Sigmoid colon (tissue), 7 donors: ENCODE results near the gene PLTP. TPM values are rescaled to one million over a fixed set of nuclear protein-coding genes. Genes with fewer than 3 reads are reported as not detected.

Source experiments
- DNase-seq: peaks from one replicate; pipeline ENCODE4 v3.0.0-alpha.2; 2019
- H3K27ac ChIP-seq, 4 donors: fragments of 200-600 bp; sonication (generic); one replicate each; pipeline ENCODE4 v1.5.1; 2016 to 2019; ENCODE audit warnings: mild to moderate bottlenecking in 1 of 4
- H3K27me3 ChIP-seq, 3 donors: fragments of 200-600 bp; sonication (generic); one replicate each; pipeline ENCODE4 v1.5.1; 2019; ENCODE audit warnings: mild to moderate bottlenecking in 1 of 3
- H3K36me3 ChIP-seq, 4 donors: fragments of 200-600 bp; sonication (generic); one replicate each; pipeline ENCODE4 v1.5.1; 2016 to 2019
- H3K4me1 ChIP-seq, 4 donors: fragments of 200-600 bp; sonication (generic); one replicate each; pipeline ENCODE4 v1.5.1; 2017 to 2019
- H3K4me3 ChIP-seq, 4 donors: fragments of 200-600 bp; sonication (generic); one replicate each; pipeline ENCODE4 v1.5.1; 2017 to 2019; ENCODE audit warnings: mild to moderate bottlenecking in 2 of 4, moderate library complexity in 1 of 4
- H3K9me3 ChIP-seq, 4 donors: fragments of 200-600 bp in 3 of 4; sonication (generic) in 3 of 4; one replicate each; pipeline versions ENCODE4 v1.5.1 to v1.6.1; 2013 to 2019
- EP300 ChIP-seq, 4 donors: sonication (generic); formaldehyde crosslinking; IDR thresholded peaks; one replicate each; pipeline ENCODE4 v1.6.1; 2017; ENCODE audit warnings: antibody characterized with exemption in 4 of 4
- POLR2A ChIP-seq, 2 donors: fragments of 450-650 bp; IDR thresholded peaks; one replicate each; pipeline ENCODE4 v1.6.1; 2016; ENCODE audit warnings: antibody characterized with exemption in 2 of 2, mild to moderate bottlenecking in 2 of 2, moderate library complexity in 2 of 2
- POLR2AphosphoS5 ChIP-seq, 4 donors: sonication (generic); formaldehyde crosslinking; IDR thresholded peaks; one replicate each; pipeline ENCODE4 v1.6.1; 2017; ENCODE audit warnings: antibody characterized with exemption in 4 of 4
- WGBS, 2 donors: extraction: QIAGEN DNeasy Blood & Tissue Kit; methylation state at CpG; one replicate each; pipeline ENCODE4 v1.1.7; 2013; 5-methylcytosine and 5-hydroxymethylcytosine counted together
- intact Hi-C: fragments of 100-400 bp; cut with DNase I; formaldehyde crosslinking; loops from one replicate; pipeline ENCODE4 v1.15.1; 2023
- polyA plus RNA-seq, 3 donors: library from polyadenylated mRNA; stranded (reverse); fragments of 200-250 nt; gene quantifications; one replicate each; pipeline ENCODE4 v1.2.3, GENCODE V29; 2013
- total RNA-seq, 4 donors: library from RNA; depleted of rRNA; stranded (reverse); fragments of >200 nt; gene quantifications; one replicate each; pipeline ENCODE4 v1.1.0, GENCODE V29; 2016
- TF ChIP-seq, protein P1 (sequence below), 4 experiments: fragments of 450-650 bp in 3 of 4; fragments of 200-600 bp in 1 of 4; IDR thresholded peaks; one replicate each; pipeline ENCODE4 v1.5.1; 2016 to 2019; ENCODE audit warnings: antibody characterized with exemption in 4 of 4, mild to moderate bottlenecking in 3 of 4, moderate library complexity in 2 of 4
- donor health status: healthy with polysubstance abuse.
- donor health status: Bipolar disorder and iron deficiency.
- donor health status: healthy.

PLTP gene
- total and polyA plus RNA-seq, 7 donors, result 36.6 to 296 (median 68.7) TPM

DNA sequence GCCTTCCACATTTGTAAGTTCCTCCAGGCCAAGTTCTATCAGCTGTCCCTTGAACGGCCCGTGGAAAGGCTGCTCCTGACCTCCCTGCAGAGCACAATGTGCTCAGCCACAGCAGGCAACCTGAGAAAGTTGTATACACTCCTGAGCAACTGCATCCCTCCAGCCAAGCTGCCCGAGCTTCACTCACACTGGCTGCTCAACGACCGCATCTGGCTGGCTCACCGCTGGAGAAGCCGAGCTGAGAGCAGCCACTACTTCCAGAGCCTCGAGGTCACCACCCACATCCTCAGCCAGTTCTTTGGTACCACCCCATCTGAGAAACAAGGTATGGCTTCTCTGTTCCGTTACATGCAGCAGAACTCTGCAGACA is 28.9 kb downstream of the PLTP start:
- 82 to 89% methylated on average over 9 of the region's 9 CpGs for WGBS, 2 donors

GRCh38 chr20:45882469-45883099 is 29.4 kb downstream of the PLTP start:
- Histone ChIP-seq H3K4me3 (no peak overlapping the region), H3K27me3 (no peaks in the 10 kb centered on the region), H3K9me3 (no peaks in the 10 kb centered on the region), H3K4me1 (peaks cover 0 to 20% (median 12%) of the 10 kb centered on the region in 4 donors), H3K27ac (no peak overlapping the region), H3K36me3 (peaks cover 6 to 62% (median 16%) of the 10 kb centered on the region in 4 donors)
- intact Hi-C loops, result no loop called here
- TF ChIP-seq, protein P1, sequence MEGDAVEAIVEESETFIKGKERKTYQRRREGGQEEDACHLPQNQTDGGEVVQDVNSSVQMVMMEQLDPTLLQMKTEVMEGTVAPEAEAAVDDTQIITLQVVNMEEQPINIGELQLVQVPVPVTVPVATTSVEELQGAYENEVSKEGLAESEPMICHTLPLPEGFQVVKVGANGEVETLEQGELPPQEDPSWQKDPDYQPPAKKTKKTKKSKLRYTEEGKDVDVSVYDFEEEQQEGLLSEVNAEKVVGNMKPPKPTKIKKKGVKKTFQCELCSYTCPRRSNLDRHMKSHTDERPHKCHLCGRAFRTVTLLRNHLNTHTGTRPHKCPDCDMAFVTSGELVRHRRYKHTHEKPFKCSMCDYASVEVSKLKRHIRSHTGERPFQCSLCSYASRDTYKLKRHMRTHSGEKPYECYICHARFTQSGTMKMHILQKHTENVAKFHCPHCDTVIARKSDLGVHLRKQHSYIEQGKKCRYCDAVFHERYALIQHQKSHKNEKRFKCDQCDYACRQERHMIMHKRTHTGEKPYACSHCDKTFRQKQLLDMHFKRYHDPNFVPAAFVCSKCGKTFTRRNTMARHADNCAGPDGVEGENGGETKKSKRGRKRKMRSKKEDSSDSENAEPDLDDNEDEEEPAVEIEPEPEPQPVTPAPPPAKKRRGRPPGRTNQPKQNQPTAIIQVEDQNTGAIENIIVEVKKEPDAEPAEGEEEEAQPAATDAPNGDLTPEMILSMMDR (IDR thresholded peaks at IDR 0.05), result no peak
- TF ChIP-seq EP300 (IDR thresholded peaks at IDR 0.05) (no peak), POLR2A (IDR thresholded peaks at IDR 0.05) (no peak), POLR2AphosphoS5 (IDR thresholded peaks at IDR 0.05) (no peak)
- no peak for DNase-seq
- WGBS, 2 donors, result 76 to 84% methylated on average over 4 of the region's 4 CpGs

More for the DNA sequence above, 28.9 kb downstream of the PLTP start:
- Histone ChIP-seq H3K36me3 (peaks cover 6 to 57% (median 14%) of the 10 kb centered on the region in 4 donors), H3K4me3 (no peak overlapping the region), H3K27ac (no peak overlapping the region), H3K9me3 (no peaks in the 10 kb centered on the region), H3K4me1 (peaks cover 0 to 20% (median 12%) of the 10 kb centered on the region in 4 donors), H3K27me3 (no peaks in the 10 kb centered on the region)
- TF ChIP-seq, protein P1 (IDR thresholded peaks at IDR 0.05), result no peak
- no peak for TF ChIP-seq POLR2A (IDR thresholded peaks at IDR 0.05)
- no peak for TF ChIP-seq EP300 (IDR thresholded peaks at IDR 0.05)
- no peak for DNase-seq
- intact Hi-C loops, result no loop called here

DNA sequence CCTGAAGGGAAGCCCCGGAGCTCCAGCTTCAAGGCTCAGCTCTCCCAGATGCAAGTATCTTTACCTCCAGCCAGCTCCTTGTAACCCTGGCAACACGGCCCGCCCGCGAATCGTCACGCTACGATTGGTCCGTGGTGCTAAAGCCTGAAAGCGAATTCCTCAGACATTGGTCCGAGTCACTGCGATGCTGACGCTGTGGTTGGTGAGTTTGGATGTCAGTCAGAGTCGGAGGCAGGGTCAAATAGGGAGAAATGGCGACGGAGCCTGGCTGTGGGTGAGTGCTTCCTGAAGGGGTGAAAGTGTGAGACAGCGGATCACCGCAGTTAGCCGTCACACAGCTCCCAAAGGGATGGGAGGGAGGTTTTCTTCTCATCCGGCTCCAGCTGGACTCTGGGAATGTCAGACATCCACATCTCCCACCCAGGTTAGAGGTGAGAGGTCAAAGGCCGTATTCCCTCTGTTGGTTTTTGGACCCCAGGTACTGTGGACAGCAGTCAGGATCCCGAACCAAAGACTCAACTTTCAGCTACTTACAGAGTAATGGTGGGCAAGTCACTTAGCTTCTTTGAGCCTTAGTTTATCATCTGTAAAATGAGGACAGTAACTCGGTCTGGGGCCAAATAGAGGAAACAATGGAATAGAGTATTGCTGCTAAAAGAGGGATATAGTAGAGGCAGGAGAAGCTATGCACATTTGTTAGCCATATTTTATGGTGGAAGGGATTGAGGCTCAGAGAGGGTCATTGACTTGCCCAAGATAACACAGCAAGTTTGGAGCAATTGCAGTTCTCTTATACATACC is 30.8 kb downstream of the PLTP start, which contains the start of gene ZSWIM1:
TSS of gene ZSWIM1 (plus strand) at position 240 of the 801 bp plus-strand sequence. CDS start 1,366 bp downstream, outside the sequence.
- H3K36me3 ChIP-seq, result peaks cover 6 to 60% (median 16%) of the 10 kb centered on the region in 4 donors
- H3K27ac ChIP-seq, result peak within 1 kb of the TSS; percentile 83 to 89 (median 85)
- WGBS, 2 donors, result 0 to 1% methylated on average over 23 of the region's 23 CpGs
- intact Hi-C loops, result no loop called here
- peaks cover 0 to 20% (median 12%) of the 10 kb centered on the region in 4 donors for H3K4me1 ChIP-seq
- no peaks in the 10 kb centered on the region for H3K27me3 ChIP-seq
- H3K4me3 ChIP-seq, result peak within 1 kb of the TSS; percentile 50 to 62 (median 54)
- H3K9me3 ChIP-seq, result no peaks in the 10 kb centered on the region
- TF ChIP-seq POLR2A (IDR thresholded peaks at IDR 0.05) (peak in 1 of 2 donors; percentile 53), POLR2AphosphoS5 (IDR thresholded peaks at IDR 0.05) (peak; percentile 51 to 84 (median 74)), EP300 (IDR thresholded peaks at IDR 0.05) (no peak)
- DNase-seq, result peak; percentile 100

- Histone ChIP-seq H3K4me3 (no peak overlapping the region), H3K27me3 (no peaks in the 10 kb centered on the region), H3K9me3 (no peaks in the 10 kb centered on the region), H3K27ac (peak overlapping the region in 1 of 4 donors; percentile 10), H3K36me3 (peaks cover 1 to 32% (median 10%) of the 10 kb centered on the region in 4 donors), H3K4me1 (peaks cover 0 to 15% (median 10%) of the 10 kb centered on the region in 4 donors)
- no peak for DNase-seq
- 91 to 93% methylated on average over 13 of the region's 13 CpGs for WGBS, 2 donors
- TF ChIP-seq POLR2A (IDR thresholded peaks at IDR 0.05) (no peak), EP300 (IDR thresholded peaks at IDR 0.05) (no peak), POLR2AphosphoS5 (IDR thresholded peaks at IDR 0.05) (no peak)
- TF ChIP-seq, protein P1 (IDR thresholded peaks at IDR 0.05), result no peak
- intact Hi-C loops, result no loop called here
Measured at GRCh38 chr20:45878076-45878761, 33.7 kb downstream of the PLTP start.
